GM19043 (cell line): ENCODE data around the gene EMILIN2.
A peak's percentile ranks its signal among the peaks of the same experiment; 100 is the strongest.
"Not testable (repeated sequence)": the region's sequence is repeated elsewhere in the genome, so short reads cannot be mapped to it uniquely, and the experiment has no call there.

ENCODE experiments used
- ATAC-seq: cut with Tn5 transposase; IDR thresholded peaks from one replicate; pipeline ENCODE4 v1.9.1; 2021; ENCODE audit warnings: low read depth; ENCODE audit not compliant: unreplicated experiment

EMILIN2 gene

GRCh38 chr18:2912357-2913299, 65.8 kb downstream of the EMILIN2 start:
- no peak for ATAC-seq

GRCh38 chr18:2913398-2914005, 66.7 kb downstream of the EMILIN2 start:
- ATAC-seq = no peak

- no peak for ATAC-seq
These were observed 67.5 kb downstream of the EMILIN2 start for GRCh38 chr18:2914185-2914880.

- ATAC-seq = no peak
These were observed 68.1 kb downstream of the EMILIN2 start for GRCh38 chr18:2914881-2915240.

GRCh38 chr18:2915486-2915885, 68.7 kb downstream of the EMILIN2 start:
- not testable (repeated sequence) for ATAC-seq

DNA sequence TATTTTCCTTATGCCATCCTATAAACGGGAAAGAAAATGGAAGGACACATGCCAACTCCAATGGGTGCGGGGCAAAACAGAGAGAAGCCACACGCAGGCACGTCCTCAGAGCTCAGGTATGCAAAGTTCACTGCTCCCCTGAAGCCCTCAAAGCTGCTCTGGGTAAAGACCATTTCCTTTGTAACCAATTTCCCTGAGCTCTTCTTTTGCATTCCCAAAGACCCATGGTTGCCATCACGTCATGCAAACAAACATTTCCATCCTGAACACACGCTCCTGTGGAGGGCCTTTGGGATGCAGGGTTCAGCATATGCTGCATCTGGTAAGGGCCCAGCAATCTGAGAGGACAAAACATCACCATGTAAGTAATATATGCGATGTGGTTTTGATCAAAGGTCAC, 69.4 kb downstream of the EMILIN2 start:
- ATAC-seq = no peak

GRCh38 chr18:2917259-2918047, 70.6 kb downstream of the EMILIN2 start:
- ATAC-seq = peak; percentile 54

- no peak for ATAC-seq
These were observed 72.2 kb downstream of the EMILIN2 start for GRCh38 chr18:2918761-2919550.

- ATAC-seq = no peak
These were observed 72.8 kb downstream of the EMILIN2 start for GRCh38 chr18:2919600-2919999.

- ATAC-seq = no peak
These were observed 73.2 kb downstream of the EMILIN2 start for GRCh38 chr18:2920027-2920426.

GRCh38 chr18:2920546-2921343, 73.9 kb downstream of the EMILIN2 start:
- ATAC-seq = no peak

DNA sequence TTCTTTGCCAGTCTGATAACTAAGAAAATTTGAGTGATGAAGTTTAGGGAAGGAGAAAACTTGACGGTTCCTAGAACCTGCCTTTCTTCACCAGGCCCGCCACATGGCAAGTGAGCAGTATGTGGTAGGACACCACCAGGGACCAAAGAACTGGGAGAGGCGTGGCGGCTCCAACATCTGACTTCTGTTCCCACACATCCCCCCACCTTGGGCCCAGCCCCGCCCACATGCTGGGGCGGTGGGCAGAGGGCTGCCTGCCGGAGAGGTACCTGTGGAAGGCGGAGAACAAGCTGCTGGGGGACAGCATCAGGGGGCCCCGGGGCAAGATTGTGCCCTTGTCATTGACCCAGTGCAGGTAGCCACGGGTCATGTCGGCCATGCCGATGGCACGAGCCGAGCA, 75.0 kb downstream of the EMILIN2 start:
- no peak for ATAC-seq

DNA sequence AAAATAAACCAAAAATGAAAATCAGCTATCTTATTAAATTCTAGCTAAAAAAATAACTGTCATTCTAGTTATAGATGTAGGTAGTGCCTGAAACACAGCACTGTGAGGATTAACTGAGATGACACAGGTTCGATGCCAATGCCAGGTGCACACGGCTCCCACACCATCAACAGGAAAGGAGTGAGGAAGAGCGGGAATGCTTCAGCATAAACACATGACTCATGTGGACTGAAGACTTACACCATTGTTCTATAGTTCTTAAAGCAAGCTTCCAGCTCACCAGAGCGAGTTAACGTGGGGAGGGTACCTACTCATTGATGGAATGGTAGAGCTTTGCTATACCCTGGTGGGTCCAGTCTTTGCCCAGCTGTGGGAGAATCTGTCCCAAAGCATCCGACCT, 76.7 kb downstream of the EMILIN2 start:
- no peak for ATAC-seq

DNA sequence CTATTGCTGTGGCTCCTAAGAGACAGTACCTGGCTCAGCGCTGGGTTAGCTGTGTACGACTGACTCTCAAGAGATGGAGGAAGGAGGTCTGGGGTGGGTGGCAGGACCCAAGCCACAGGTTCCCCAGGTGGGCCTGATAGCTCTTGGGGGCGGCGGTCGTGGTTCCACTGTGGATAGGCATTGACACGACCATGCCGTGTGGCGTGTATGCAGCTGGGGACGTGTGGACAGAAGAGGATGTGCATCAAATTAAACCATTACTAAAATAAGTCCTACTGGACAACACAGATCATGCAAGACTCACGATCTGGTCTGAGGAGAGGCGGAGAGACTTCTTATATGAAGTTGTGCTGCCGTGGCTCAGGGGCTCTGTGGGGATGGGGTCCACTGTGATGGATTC, 78.1 kb downstream of the EMILIN2 start:
- ATAC-seq = no peak

DNA sequence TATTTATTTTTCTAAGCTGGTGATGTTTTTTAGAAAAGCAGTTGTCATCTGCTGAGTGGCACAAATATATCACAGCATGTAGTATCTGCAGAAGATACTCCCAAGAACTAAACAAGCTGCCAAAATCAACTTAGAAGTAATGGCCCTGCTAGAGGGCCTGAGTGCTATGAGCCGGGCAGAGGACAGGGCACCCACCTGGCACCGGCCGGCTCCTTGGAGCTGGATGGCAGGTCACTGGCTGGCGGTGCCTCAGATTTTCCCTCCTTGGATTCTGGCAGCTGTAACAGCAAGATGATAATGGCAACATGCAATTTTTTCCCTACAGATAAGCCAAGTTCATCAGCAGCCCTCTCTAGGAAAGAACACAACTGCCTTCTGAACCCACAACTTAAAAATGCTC, 79.7 kb downstream of the EMILIN2 start:
- ATAC-seq = no peak

DNA sequence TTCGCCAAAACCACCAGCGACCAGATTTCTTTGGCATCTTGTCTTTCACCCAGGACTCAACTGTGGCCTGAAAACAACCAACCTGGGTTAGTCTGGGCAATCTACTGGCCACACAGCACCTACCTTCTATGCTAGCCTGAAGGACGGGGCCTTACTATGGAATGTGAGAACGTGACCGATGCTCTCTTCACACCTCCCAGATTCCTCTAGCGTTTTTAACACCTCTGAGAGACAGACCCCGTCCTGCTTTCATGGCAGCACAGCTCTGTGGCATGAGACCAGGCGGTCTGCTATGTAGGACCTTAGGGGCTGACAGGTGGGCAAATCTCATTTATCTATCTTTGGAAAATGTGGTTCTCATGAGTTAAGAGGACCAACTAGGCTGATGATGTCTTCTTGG, 80.9 kb downstream of the EMILIN2 start:
- ATAC-seq = no peak

DNA sequence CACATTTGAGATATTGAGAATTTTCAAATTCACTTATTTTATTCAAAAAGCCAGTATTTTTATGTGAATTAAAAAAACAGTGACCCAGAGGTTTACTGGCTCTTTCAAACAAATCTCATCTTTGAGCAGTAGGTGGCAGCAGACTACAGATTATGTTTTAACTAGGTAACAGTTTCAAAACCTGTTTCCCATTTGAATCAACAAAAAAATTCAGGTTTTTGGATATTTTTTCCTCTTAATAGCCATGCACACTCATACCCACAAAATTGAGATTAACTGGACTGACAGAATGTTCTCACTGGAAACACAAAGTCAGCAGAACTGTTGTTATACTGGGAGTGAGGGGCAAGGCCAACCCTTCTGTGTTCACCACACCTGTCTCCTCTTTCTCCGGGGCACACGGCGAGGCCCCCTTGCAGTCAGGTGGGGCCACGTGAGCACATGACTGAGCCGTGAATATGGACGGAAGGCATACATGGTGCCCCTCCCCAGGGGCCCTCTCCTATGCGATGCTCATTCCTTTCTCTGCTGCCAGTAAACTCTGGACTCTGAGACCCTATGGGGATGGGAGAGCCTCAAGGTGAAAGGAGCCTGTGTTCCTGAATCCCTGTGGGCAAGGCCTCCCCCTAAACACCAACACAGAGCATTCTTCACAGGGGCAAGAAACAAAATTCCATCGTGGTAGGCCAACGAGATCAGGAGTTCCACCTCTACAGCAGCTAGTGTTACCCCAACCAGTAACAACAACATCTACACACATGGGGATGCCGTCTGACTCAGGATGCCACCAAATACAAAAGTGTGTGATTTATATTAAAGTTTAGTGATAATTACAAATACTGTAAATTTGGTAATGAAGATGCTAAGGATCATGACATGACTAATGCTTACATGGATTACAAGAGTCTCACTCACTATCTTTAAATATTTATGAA, 85.7 kb downstream of the EMILIN2 start:
- ATAC-seq = no peak

DNA sequence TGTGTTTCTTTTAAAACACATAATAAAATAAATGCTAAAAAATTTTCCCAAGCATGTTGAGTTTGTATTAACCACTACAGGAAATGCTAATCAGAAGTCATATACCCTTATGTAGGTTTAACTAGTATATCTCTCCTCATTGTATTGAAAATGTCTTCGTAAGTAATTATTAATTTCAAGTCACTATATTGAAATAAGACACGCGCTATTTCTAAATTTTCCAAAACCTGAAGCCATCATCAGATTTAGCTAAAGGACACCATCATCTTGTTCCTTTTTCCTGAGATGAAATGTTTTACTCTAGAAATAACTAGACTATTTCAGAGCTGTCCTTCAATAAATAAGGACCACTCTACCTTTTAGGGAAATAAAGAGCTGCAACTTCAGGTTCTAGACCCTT, 87.2 kb downstream of the EMILIN2 start:
- ATAC-seq = no peak
